GM23338 (cell line): Measurements from ENCODE around the gene GDPD5.
A peak's percentile ranks its signal among the peaks of the same experiment; 100 is the strongest.

Experiments used
- CREB1 ChIP-seq: fragments of 250-450 bp; sonication (Bioruptor Pico); IDR thresholded peaks from 2 replicates; pipeline ENCODE4 v1.5.0; 2020; ENCODE audit warnings: low read depth, mild to moderate bottlenecking, moderate library complexity
- EZH2 ChIP-seq: fragments of 200-600 bp; sonication (generic); IDR thresholded peaks from one replicate; pipeline ENCODE4 v1.8.0; 2017; ENCODE audit warnings: antibody characterized with exemption, mild to moderate bottlenecking, low read depth; ENCODE audit not compliant: unreplicated experiment
- EZH2phosphoT487 ChIP-seq: fragments of 200-600 bp; sonication (generic); IDR thresholded peaks from one replicate; pipeline ENCODE4 v1.8.1; 2018; ENCODE audit warnings: antibody characterized with exemption; ENCODE audit not compliant: unreplicated experiment
- POLR2AphosphoS5 ChIP-seq: IDR thresholded peaks from 2 replicates; pipeline ENCODE4 v1.6.1; 2016; ENCODE audit warnings: antibody characterized with exemption, low read depth
- ZNF114 ChIP-seq: fragments of 250-450 bp; sonication (Bioruptor Pico); IDR thresholded peaks from 2 replicates; pipeline ENCODE4 v1.5.0; 2020; ENCODE audit warnings: mild to moderate bottlenecking, moderate library complexity
- ZNF331 ChIP-seq: fragments of 250-450 bp; sonication (Bioruptor Pico); IDR thresholded peaks from 2 replicates; pipeline ENCODE4 v1.5.0; 2020; ENCODE audit warnings: low read depth, mild to moderate bottlenecking, moderate library complexity
- TF ChIP-seq, protein P1 (sequence below), 2 experiments: fragments of 200-600 bp in 1 of 2; sonication (generic) in 1 of 2; conservative IDR thresholded peaks; 2 replicates each; pipeline versions ENCODE4 v1.5.1 to v1.6.1; 2016 to 2017; ENCODE audit warnings: antibody characterized with exemption in 2 of 2, low read depth in 2 of 2, mild to moderate bottlenecking in 2 of 2, moderate library complexity in 1 of 2
- TF ChIP-seq, protein P2 (sequence below): IDR thresholded peaks from one replicate; pipeline ENCODE4 v1.6.1; 2018; ENCODE audit warnings: antibody characterized with exemption; ENCODE audit not compliant: unreplicated experiment

DNA sequence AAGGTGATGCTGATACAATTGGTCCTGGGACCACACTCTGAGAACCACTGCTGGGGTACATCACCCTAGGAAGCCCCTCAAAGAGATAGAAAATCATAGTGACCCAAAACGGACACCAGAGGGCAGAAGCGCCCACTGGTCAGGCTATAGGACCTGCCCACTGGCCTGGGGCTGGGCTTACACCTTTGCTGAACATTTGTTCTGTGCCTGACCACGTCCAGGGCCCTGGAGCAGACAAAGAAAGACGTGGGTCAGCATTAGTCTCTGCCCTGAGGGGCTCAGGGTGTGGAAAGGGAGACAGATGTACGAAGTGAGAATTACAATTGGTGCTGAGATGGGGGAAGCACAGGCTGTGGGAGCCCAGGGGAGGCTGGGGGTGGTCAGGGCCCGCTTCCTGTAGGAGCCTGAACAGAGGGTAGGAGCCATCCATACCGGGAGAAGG is 21.9 kb upstream of the GDPD5 start:
- TF ChIP-seq, protein P1, sequence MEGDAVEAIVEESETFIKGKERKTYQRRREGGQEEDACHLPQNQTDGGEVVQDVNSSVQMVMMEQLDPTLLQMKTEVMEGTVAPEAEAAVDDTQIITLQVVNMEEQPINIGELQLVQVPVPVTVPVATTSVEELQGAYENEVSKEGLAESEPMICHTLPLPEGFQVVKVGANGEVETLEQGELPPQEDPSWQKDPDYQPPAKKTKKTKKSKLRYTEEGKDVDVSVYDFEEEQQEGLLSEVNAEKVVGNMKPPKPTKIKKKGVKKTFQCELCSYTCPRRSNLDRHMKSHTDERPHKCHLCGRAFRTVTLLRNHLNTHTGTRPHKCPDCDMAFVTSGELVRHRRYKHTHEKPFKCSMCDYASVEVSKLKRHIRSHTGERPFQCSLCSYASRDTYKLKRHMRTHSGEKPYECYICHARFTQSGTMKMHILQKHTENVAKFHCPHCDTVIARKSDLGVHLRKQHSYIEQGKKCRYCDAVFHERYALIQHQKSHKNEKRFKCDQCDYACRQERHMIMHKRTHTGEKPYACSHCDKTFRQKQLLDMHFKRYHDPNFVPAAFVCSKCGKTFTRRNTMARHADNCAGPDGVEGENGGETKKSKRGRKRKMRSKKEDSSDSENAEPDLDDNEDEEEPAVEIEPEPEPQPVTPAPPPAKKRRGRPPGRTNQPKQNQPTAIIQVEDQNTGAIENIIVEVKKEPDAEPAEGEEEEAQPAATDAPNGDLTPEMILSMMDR (conservative IDR thresholded peaks at IDR 0.05; ENCODE audit: low read depth in 2 of 2): peak; percentile 88 to 94
- no peak for TF ChIP-seq EZH2
- no peak for TF ChIP-seq EZH2phosphoT487
- TF ChIP-seq POLR2AphosphoS5: no peak
- no peak for TF ChIP-seq ZNF114 (CRISPR knock-in tag)
- TF ChIP-seq, protein P2, sequence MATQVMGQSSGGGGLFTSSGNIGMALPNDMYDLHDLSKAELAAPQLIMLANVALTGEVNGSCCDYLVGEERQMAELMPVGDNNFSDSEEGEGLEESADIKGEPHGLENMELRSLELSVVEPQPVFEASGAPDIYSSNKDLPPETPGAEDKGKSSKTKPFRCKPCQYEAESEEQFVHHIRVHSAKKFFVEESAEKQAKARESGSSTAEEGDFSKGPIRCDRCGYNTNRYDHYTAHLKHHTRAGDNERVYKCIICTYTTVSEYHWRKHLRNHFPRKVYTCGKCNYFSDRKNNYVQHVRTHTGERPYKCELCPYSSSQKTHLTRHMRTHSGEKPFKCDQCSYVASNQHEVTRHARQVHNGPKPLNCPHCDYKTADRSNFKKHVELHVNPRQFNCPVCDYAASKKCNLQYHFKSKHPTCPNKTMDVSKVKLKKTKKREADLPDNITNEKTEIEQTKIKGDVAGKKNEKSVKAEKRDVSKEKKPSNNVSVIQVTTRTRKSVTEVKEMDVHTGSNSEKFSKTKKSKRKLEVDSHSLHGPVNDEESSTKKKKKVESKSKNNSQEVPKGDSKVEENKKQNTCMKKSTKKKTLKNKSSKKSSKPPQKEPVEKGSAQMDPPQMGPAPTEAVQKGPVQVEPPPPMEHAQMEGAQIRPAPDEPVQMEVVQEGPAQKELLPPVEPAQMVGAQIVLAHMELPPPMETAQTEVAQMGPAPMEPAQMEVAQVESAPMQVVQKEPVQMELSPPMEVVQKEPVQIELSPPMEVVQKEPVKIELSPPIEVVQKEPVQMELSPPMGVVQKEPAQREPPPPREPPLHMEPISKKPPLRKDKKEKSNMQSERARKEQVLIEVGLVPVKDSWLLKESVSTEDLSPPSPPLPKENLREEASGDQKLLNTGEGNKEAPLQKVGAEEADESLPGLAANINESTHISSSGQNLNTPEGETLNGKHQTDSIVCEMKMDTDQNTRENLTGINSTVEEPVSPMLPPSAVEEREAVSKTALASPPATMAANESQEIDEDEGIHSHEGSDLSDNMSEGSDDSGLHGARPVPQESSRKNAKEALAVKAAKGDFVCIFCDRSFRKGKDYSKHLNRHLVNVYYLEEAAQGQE: no peak
- TF ChIP-seq CREB1 (CRISPR knock-in tag): no peak
- TF ChIP-seq ZNF331 (CRISPR knock-in tag): no peak
